ENCODE results near the gene TRPV2. TPM values are rescaled to one million over a fixed set of nuclear protein-coding genes. Genes with fewer than 3 reads are reported as not detected.

The TRPV2 gene
- total and polyA plus RNA-seq, 3 experiments from 2014 or later = 60.0 to 134 (median 67.3) TPM

DNA sequence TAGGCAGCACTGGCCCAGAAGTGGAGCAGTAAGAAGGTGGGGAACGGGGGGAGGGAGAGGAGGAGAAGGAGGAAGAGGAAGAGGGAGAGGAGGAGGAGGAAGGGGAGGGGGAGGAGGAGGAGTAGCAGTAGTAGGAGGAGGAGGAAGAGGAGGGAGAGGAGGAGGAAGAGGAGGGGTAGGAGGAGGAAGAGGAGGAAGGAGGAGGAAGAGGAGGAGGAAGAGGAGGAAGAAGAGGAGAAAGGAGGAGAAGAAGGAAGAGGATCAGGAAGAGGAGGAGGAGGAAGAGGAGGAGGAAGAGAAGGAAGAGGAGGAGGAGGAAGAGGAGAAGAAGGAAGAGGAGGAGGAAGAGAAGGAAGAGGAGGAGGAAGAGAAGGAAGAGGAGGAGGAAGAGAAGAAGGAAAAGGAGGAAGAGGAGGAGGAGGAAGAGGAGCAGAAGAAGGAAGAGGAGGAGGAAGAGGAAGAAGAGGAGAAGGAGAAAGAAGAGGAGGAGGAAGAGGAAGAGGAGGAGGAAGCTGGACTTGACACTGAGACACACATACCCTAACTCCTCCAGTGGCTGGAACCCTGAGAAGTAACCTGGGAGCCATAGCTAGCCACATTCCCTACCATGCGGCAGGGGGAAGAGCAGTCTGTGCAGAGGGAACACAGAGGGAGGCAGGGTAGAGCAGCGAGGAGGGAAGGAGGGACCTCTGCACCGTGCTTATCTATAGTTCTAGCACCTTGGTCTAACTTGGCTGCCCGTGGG, 40.8 kb downstream of the TRPV2 start:
- no peak overlapping the region for H3K4me3 Mint-ChIP-seq
- peaks cover 6 to 8% (median 6%) of the 10 kb centered on the region in 3 donors for H3K4me1 Mint-ChIP-seq
- H3K27ac Mint-ChIP-seq = peak overlapping the region in 1 of 8 donors; percentile 78
- peaks cover 0 to 10% (median 2%) of the 10 kb centered on the region in 3 donors for H3K36me3 Mint-ChIP-seq
- H3K27me3 Mint-ChIP-seq = no peaks in the 10 kb centered on the region
- Histone ChIP-seq H3K27ac (ENCODE audit: low read depth, low read length) (no peak overlapping the region), H3K36me3 (ENCODE audit: insufficient read depth, low read length) (no peaks in the 10 kb centered on the region), H3K9me3 (ENCODE audit: low read length) (no peaks in the 10 kb centered on the region), H3K27me3 (ENCODE audit: insufficient read depth, low read length, poor library complexity, severe bottlenecking) (no peaks in the 10 kb centered on the region), H3K4me3 (ENCODE audit: low read length) (no peak overlapping the region), H3K4me1 (ENCODE audit: insufficient read depth, low read length) (no peaks in the 10 kb centered on the region)
- ChIA-PET CTCF (no interaction called here), POLR2A (no interaction called here)
- H3K9me3 Mint-ChIP-seq = no peaks in the 10 kb centered on the region
- no peak for DNase-seq

DNA sequence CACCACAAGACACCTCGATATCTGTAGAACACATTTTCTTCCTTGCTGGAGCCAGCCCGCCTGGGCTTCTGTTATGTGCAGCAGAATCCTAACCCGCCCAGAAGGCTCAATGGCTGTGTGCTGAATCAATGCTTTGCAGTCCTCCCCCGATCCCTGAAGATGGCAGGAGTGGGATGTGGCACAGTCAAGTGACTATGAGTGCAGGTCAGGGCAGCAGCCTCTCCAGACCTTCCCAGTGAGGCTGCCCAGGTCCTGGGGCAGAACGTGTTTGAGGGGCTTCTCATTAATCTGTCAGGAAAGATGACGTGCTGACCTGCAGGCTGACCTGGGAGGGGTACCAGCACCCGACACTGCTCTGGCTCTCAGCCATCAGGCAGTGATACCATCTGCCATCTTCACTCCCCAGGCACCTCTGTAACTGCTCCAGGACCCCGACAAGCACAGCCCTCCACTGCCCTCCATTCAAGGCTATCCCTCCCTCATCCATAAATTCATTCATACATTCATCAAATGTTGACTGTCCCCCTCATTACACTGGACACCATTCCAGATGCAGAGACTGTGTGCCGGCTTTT, 41.5 kb downstream of the TRPV2 start:
- CTCF ChIA-PET = no interaction called here
- H3K27ac Mint-ChIP-seq = peak overlapping the region in 1 of 8 donors; percentile 3
- no peaks in the 10 kb centered on the region for H3K27me3 Mint-ChIP-seq

DNA sequence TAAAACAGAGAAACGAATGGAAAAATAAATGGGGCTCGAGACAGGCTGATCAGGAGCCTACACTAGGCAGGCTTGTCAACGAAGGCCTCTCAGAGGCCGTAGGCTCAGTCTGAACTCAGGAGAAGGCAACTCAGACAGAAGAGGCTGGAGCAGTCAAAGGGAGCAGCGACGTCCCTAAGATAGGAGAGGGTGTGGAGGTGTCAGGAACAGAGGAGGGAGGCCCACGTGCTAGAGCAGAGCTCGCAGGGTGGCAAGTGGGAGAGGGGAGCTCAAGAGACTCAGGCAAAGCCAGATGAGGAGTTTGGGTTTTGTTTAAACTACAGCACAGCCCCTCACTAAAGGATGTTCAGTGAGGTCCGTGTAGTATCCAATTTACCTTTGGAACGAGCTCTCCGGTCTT, 43.9 kb downstream of the TRPV2 start:
- CTCF ChIA-PET = no interaction called here

More for the DNA sequence above, 41.5 kb downstream of the TRPV2 start:
- no peak overlapping the region for H3K4me3 Mint-ChIP-seq
- H3K9me3 Mint-ChIP-seq = no peaks in the 10 kb centered on the region
- no peak for DNase-seq
- no peaks in the 10 kb centered on the region for H3K27me3 ChIP-seq (ENCODE audit: insufficient read depth, low read length, poor library complexity, severe bottlenecking)
- H3K27ac ChIP-seq (ENCODE audit: low read depth, low read length) = no peak overlapping the region
- POLR2A ChIA-PET = no interaction called here
- peaks cover 6 to 8% (median 6%) of the 10 kb centered on the region in 3 donors for H3K4me1 Mint-ChIP-seq
- H3K4me1 ChIP-seq (ENCODE audit: insufficient read depth, low read length) = no peaks in the 10 kb centered on the region
- no peaks in the 10 kb centered on the region for H3K36me3 ChIP-seq (ENCODE audit: insufficient read depth, low read length)
- peaks cover 0 to 14% (median 2%) of the 10 kb centered on the region in 3 donors for H3K36me3 Mint-ChIP-seq
- no peaks in the 10 kb centered on the region for H3K9me3 ChIP-seq (ENCODE audit: low read length)
- no peak overlapping the region for H3K4me3 ChIP-seq (ENCODE audit: low read length)

DNA sequence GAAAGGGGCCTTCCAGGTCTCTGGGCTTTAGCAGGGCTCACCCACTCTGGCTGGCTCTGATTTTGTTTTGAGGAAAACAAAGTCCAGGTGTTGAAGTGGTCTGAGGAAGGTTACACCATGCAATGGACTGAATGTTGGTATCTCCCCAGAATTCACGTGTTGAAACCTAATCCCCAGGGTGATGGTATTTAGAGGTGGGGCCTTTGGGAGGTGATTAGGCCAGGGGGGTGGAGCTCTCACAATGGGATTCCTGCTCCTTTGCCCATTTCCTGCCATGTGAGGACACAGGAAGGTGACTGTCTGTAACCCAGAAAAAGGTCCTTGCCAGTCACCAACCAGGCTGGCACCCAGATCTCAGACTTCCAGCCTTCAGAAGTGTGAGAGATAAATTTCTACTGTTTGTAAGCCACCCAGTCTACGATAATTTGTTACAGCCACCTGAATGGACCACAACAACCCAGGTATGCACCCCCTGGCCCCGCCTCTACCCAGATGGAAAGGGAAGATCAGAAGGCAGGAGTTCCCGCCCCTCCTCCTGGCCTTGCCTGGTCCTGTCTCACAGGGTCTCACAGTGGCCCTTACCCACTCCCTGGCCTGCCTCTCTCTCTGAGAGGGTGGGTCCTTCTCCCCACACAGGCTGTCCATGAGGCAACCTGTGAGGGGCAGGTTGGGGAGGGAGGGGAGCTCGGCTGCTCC, 44.6 kb downstream of the TRPV2 start:
- peak overlapping the region in 3 of 8 donors; percentile 26 to 46 (median 38) for H3K27ac Mint-ChIP-seq
- Histone ChIP-seq H3K4me3 (ENCODE audit: low read length) (no peak overlapping the region), H3K36me3 (ENCODE audit: insufficient read depth, low read length) (no peaks in the 10 kb centered on the region), H3K4me1 (ENCODE audit: insufficient read depth, low read length) (no peaks in the 10 kb centered on the region), H3K27me3 (ENCODE audit: insufficient read depth, low read length, poor library complexity, severe bottlenecking) (no peaks in the 10 kb centered on the region), H3K27ac (ENCODE audit: low read depth, low read length) (no peak overlapping the region), H3K9me3 (ENCODE audit: low read length) (no peaks in the 10 kb centered on the region)
- H3K9me3 Mint-ChIP-seq = no peaks in the 10 kb centered on the region
- peaks cover 0 to 17% (median 2%) of the 10 kb centered on the region in 3 donors for H3K36me3 Mint-ChIP-seq
- no peak for DNase-seq
- H3K27me3 Mint-ChIP-seq = no peaks in the 10 kb centered on the region
- ChIA-PET POLR2A (no interaction called here), CTCF (no interaction called here)
- no peaks in the 10 kb centered on the region for H3K4me1 Mint-ChIP-seq
- no peak overlapping the region for H3K4me3 Mint-ChIP-seq

More for the DNA sequence above, 43.9 kb downstream of the TRPV2 start:
- no peaks in the 10 kb centered on the region for H3K36me3 ChIP-seq (ENCODE audit: insufficient read depth, low read length)
- no peaks in the 10 kb centered on the region for H3K27me3 Mint-ChIP-seq
- H3K4me3 Mint-ChIP-seq = no peak overlapping the region
- no peaks in the 10 kb centered on the region for H3K4me1 Mint-ChIP-seq
- DNase-seq = no peak
- H3K4me1 ChIP-seq (ENCODE audit: insufficient read depth, low read length) = no peaks in the 10 kb centered on the region
- no peaks in the 10 kb centered on the region for H3K9me3 Mint-ChIP-seq
- no peak overlapping the region for H3K4me3 ChIP-seq (ENCODE audit: low read length)
- POLR2A ChIA-PET = no interaction called here
- H3K36me3 Mint-ChIP-seq = peaks cover 0 to 17% (median 2%) of the 10 kb centered on the region in 3 donors
- no peaks in the 10 kb centered on the region for H3K9me3 ChIP-seq (ENCODE audit: low read length)
- H3K27ac ChIP-seq (ENCODE audit: low read depth, low read length) = no peak overlapping the region
- H3K27me3 ChIP-seq (ENCODE audit: insufficient read depth, low read length, poor library complexity, severe bottlenecking) = no peaks in the 10 kb centered on the region
- H3K27ac Mint-ChIP-seq = peak overlapping the region in 4 of 8 donors; percentile 7 to 51 (median 28)

DNA sequence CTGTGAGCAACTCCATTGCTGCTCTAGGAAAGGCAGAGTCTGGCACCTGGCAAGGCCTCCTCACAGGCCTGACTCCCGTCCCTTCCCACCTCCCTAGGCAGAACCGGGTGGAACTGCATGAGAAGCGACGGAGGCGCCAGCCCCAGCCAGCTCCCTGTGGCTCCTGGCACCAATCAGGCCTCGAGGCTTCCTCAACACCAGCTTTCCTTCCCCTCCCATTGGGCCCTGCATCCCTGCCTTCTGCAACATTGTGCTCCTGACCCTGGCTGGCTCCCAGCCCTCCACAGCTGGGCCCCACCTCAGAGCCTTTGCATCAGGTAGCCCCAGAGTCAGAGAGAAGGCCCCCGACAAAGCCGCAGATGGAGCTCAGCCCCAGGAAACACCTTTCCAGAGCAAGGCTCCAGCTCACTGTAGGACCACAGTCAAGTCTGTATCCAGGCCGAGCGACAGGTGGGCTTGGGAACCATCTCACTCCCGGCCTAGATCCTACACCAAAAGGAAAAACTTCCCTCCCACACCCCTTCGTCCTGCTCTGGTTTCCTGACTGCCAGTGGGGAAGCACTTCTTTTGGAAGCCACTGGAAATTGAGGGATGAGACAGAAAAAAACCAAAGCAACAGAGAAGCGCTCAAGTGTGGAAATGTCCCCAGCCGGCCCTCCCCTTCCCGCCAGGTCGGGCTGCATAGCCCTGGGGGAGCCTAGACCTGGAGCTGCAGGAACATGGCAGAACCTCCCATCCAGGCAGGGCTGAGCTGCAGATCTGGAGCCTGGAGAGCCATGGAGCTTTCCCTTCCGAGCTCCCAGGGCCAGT, 45.6 kb downstream of the TRPV2 start:
- Histone ChIP-seq H3K36me3 (ENCODE audit: insufficient read depth, low read length) (no peaks in the 10 kb centered on the region), H3K27ac (ENCODE audit: low read depth, low read length) (no peak overlapping the region), H3K27me3 (ENCODE audit: insufficient read depth, low read length, poor library complexity, severe bottlenecking) (no peaks in the 10 kb centered on the region), H3K9me3 (ENCODE audit: low read length) (no peaks in the 10 kb centered on the region), H3K4me3 (ENCODE audit: low read length) (no peak overlapping the region), H3K4me1 (ENCODE audit: insufficient read depth, low read length) (no peaks in the 10 kb centered on the region)
- H3K9me3 Mint-ChIP-seq = no peaks in the 10 kb centered on the region
- H3K27ac Mint-ChIP-seq = peak overlapping the region in 1 of 8 donors; percentile 64
- no peak for DNase-seq
- ChIA-PET POLR2A (no interaction called here), CTCF (interaction anchor here (1.3 kb wide), 1 partner anchor 60 kb away, joined by 3 read pairs; no protein-coding TSS in a partner anchor)
- peaks cover 0 to 17% (median 2%) of the 10 kb centered on the region in 3 donors for H3K36me3 Mint-ChIP-seq
- H3K4me3 Mint-ChIP-seq = no peak overlapping the region
- no peaks in the 10 kb centered on the region for H3K27me3 Mint-ChIP-seq
- no peaks in the 10 kb centered on the region for H3K4me1 Mint-ChIP-seq

DNA sequence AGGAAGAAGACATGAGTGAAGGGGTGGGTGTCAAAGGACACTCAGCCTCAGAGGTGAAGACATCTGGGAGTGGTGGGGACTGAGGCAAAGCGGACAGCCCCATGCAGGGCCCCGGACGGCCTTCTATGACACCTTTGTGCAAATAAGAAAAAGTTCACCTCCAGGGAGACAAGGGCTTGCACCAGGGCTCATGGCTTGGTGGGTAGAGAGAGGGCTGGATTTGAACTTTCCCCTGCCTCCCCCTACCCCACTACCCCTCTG, 46.2 kb downstream of the TRPV2 start:
- Mint-ChIP-seq H3K27me3 (no peaks in the 10 kb centered on the region), H3K4me3 (peak overlapping the region in 1 of 7 donors; percentile 32), H3K4me1 (no peaks in the 10 kb centered on the region), H3K27ac (no peak overlapping the region), H3K9me3 (no peaks in the 10 kb centered on the region), H3K36me3 (peaks cover 0 to 17% (median 2%) of the 10 kb centered on the region in 3 donors)
- POLR2A ChIA-PET = no interaction called here
- H3K4me3 ChIP-seq (ENCODE audit: low read length) = no peak overlapping the region
- no peak for DNase-seq
- no peak overlapping the region for H3K27ac ChIP-seq (ENCODE audit: low read depth, low read length)
- no peaks in the 10 kb centered on the region for H3K27me3 ChIP-seq (ENCODE audit: insufficient read depth, low read length, poor library complexity, severe bottlenecking)
- CTCF ChIA-PET = interaction anchor here (1.3 kb wide), 1 partner anchor 60 kb away, joined by 3 read pairs; no protein-coding TSS in a partner anchor
- H3K4me1 ChIP-seq (ENCODE audit: insufficient read depth, low read length) = no peaks in the 10 kb centered on the region
- H3K9me3 ChIP-seq (ENCODE audit: low read length) = no peaks in the 10 kb centered on the region
- H3K36me3 ChIP-seq (ENCODE audit: insufficient read depth, low read length) = no peaks in the 10 kb centered on the region

DNA sequence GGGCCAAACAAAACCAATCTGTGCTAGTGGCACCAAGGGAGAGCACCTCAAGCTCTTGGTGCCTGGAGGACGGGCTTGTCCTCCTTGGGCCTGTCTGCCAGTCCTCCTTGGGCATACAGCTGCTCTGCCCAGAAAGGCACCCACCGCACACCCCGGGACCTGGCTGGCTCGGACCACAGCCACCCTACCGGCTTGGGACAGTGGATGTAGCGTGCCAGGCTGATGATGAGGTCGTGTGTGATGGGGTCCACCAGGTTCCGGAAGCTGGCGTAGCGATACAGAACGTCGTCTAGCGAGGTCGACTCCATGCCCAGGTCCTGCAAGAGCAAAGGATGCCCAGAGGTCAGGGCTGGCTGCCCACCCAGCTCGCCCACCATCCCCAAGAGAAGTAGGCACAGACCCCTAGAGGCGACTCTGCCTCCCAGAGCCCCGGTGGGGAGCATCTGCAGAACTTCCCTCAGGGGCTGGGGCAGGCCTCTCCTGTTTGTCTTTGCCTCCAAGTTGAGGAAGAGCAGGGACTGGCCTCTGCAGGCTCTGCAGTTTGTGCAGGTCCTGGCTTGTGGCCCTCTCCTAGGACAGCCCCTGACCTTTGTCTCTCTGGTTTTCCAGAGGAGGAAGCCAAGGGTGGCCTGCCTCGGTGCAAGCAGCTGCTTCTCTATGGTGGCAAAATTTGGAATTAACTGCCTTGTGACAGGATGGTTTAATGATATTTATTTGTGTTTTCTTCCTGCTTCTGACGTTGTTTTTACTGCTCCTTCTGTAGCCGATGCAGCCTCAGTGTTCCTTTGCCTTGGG, 46.9 kb downstream of the TRPV2 start:
- Mint-ChIP-seq H3K9me3 (no peaks in the 10 kb centered on the region), H3K27ac (peak overlapping the region in 2 of 8 donors; percentile 23 to 47), H3K4me1 (no peaks in the 10 kb centered on the region), H3K36me3 (peaks cover 0 to 17% (median 2%) of the 10 kb centered on the region in 3 donors), H3K27me3 (no peaks in the 10 kb centered on the region), H3K4me3 (no peak overlapping the region)
- ChIA-PET POLR2A (no interaction called here), CTCF (interaction anchor here (1.3 kb wide), 1 partner anchor 59 kb away, joined by 3 read pairs; no protein-coding TSS in a partner anchor)
- Histone ChIP-seq H3K36me3 (ENCODE audit: insufficient read depth, low read length) (no peaks in the 10 kb centered on the region), H3K9me3 (ENCODE audit: low read length) (no peaks in the 10 kb centered on the region), H3K4me1 (ENCODE audit: insufficient read depth, low read length) (no peaks in the 10 kb centered on the region), H3K4me3 (ENCODE audit: low read length) (no peak overlapping the region), H3K27me3 (ENCODE audit: insufficient read depth, low read length, poor library complexity, severe bottlenecking) (no peaks in the 10 kb centered on the region), H3K27ac (ENCODE audit: low read depth, low read length) (no peak overlapping the region)
- DNase-seq = no peak

Measured in CD8-positive, alpha-beta memory T cell (primary cell).